ENCODE measurements around the gene SWAP70. TPM values are rescaled to one million over a fixed set of nuclear protein-coding genes. Genes with fewer than 3 reads are reported as not detected.

SWAP70 gene
- total and polyA plus RNA-seq, 10 donors, result 34.9 to 130 (median 108) TPM

DNA sequence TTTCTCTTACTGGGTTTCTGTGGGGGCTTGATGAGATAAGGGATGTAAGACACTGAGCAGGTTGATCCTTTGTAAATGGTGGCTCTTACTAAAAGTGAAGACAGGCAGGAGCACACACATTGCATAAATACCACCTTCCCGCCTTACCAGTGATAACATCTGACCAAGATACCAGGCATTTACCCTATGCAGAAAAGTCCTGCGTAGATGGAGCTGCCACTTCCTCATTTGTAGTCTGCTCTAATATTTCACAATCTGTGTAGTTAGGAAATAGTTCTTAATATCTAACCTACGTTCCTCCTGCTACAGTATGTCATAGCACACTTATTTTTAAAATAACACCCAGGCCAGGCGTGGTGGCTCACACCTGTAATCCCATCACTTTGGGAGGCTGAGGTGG lies 23.9 kb upstream of the SWAP70 start:
- intact Hi-C loops (cut with DNase I; ENCODE audit: low total_unique reads), result no loop called here
- DNase-seq, result no peak
- no peak overlapping the region for H3K4me3 ChIP-seq
- H3K36me3 ChIP-seq, result no peaks in the 10 kb centered on the region
- H3K4me1 ChIP-seq, result peaks cover 12 to 58% (median 33%) of the 10 kb centered on the region in 6 donors
- no peaks in the 10 kb centered on the region for H3K9me3 ChIP-seq
- no peaks in the 10 kb centered on the region for H3K27me3 ChIP-seq (replicated peaks in 1 of 7)
- WGBS, 5 donors, result 29 to 52% (median 48%) methylated on average over 4 of the region's 4 CpGs
- peak overlapping the region; percentile 13 to 85 (median 75) for H3K27ac ChIP-seq
- peak in 1 of 3 donors; percentile 55 for TF ChIP-seq POLR2AphosphoS5 (IDR thresholded peaks at IDR 0.05)
- TF ChIP-seq, protein P1, sequence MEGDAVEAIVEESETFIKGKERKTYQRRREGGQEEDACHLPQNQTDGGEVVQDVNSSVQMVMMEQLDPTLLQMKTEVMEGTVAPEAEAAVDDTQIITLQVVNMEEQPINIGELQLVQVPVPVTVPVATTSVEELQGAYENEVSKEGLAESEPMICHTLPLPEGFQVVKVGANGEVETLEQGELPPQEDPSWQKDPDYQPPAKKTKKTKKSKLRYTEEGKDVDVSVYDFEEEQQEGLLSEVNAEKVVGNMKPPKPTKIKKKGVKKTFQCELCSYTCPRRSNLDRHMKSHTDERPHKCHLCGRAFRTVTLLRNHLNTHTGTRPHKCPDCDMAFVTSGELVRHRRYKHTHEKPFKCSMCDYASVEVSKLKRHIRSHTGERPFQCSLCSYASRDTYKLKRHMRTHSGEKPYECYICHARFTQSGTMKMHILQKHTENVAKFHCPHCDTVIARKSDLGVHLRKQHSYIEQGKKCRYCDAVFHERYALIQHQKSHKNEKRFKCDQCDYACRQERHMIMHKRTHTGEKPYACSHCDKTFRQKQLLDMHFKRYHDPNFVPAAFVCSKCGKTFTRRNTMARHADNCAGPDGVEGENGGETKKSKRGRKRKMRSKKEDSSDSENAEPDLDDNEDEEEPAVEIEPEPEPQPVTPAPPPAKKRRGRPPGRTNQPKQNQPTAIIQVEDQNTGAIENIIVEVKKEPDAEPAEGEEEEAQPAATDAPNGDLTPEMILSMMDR (IDR thresholded peaks at IDR 0.05 in 8 of 11, conservative IDR thresholded peaks at IDR 0.05 in 3 of 11), result no peak

GRCh38 chr11:9642894-9643293 lies 21.0 kb upstream of the SWAP70 start:
- Histone ChIP-seq H3K27ac (peak overlapping the region in 2 of 8 donors; percentile 3 to 9), H3K4me3 (no peak overlapping the region), H3K4me1 (peaks cover 14 to 75% (median 38%) of the 10 kb centered on the region in 6 donors), H3K36me3 (no peaks in the 10 kb centered on the region), H3K9me3 (peaks cover 0 to 7% (median 0%) of the 10 kb centered on the region in 8 donors), H3K27me3 (replicated peaks in 1 of 7) (no peaks in the 10 kb centered on the region)
- TF ChIP-seq POLR2AphosphoS5 (IDR thresholded peaks at IDR 0.05) (no peak), POLR2A (IDR thresholded peaks at IDR 0.05) (no peak)
- TF ChIP-seq, protein P1 (IDR thresholded peaks at IDR 0.05 in 8 of 11, conservative IDR thresholded peaks at IDR 0.05 in 3 of 11), result no peak
- no peak for DNase-seq
- intact Hi-C loops (cut with DNase I; ENCODE audit: low total_unique reads), result no loop called here
- 32 to 55% (median 45%) methylated on average over 2 of the region's 2 CpGs for WGBS, 5 donors

GRCh38 chr11:9643751-9644150 lies 20.1 kb upstream of the SWAP70 start:
- Histone ChIP-seq H3K4me1 (peaks cover 12 to 67% (median 33%) of the 10 kb centered on the region in 6 donors), H3K27me3 (replicated peaks in 1 of 7) (no peaks in the 10 kb centered on the region), H3K4me3 (no peak overlapping the region), H3K36me3 (no peaks in the 10 kb centered on the region), H3K27ac (no peak overlapping the region), H3K9me3 (peaks cover 0 to 8% (median 0%) of the 10 kb centered on the region in 8 donors)
- WGBS, 5 donors, result 35 to 55% (median 53%) methylated on average over 3 of the region's 3 CpGs
- TF ChIP-seq, protein P1 (IDR thresholded peaks at IDR 0.05 in 8 of 11, conservative IDR thresholded peaks at IDR 0.05 in 3 of 11), result no peak
- TF ChIP-seq POLR2A (IDR thresholded peaks at IDR 0.05), result no peak
- no peak for TF ChIP-seq POLR2AphosphoS5 (IDR thresholded peaks at IDR 0.05)
- DNase-seq, result no peak
- intact Hi-C loops (cut with DNase I; ENCODE audit: low total_unique reads), result no loop called here

GRCh38 chr11:9645881-9646280 lies 18.0 kb upstream of the SWAP70 start:
- peaks cover 2 to 45% (median 18%) of the 10 kb centered on the region in 6 donors for H3K4me1 ChIP-seq
- no peak for DNase-seq
- peaks cover 0 to 8% (median 0%) of the 10 kb centered on the region in 8 donors for H3K9me3 ChIP-seq
- no peak for TF ChIP-seq POLR2A (IDR thresholded peaks at IDR 0.05)
- TF ChIP-seq, protein P1 (IDR thresholded peaks at IDR 0.05 in 8 of 11, conservative IDR thresholded peaks at IDR 0.05 in 3 of 11), result no peak
- TF ChIP-seq POLR2AphosphoS5 (IDR thresholded peaks at IDR 0.05), result no peak
- H3K27ac ChIP-seq, result peak overlapping the region in 2 of 8 donors; percentile 35 to 48
- H3K27me3 ChIP-seq (replicated peaks in 1 of 7), result no peaks in the 10 kb centered on the region
- 67 to 84% (median 69%) methylated on average over 1 of the region's 1 CpG for WGBS, 5 donors
- no peak overlapping the region for H3K4me3 ChIP-seq
- intact Hi-C loops (cut with DNase I; ENCODE audit: low total_unique reads), result no loop called here
- H3K36me3 ChIP-seq, result no peaks in the 10 kb centered on the region

Data from spleen (tissue), 11 donors.